ENCODE results near the gene SLX4.
"Not testable (repeated sequence)": the region's sequence is repeated elsewhere in the genome, so short reads cannot be mapped to it uniquely, and the experiment has no call there.

The SLX4 gene

DNA sequence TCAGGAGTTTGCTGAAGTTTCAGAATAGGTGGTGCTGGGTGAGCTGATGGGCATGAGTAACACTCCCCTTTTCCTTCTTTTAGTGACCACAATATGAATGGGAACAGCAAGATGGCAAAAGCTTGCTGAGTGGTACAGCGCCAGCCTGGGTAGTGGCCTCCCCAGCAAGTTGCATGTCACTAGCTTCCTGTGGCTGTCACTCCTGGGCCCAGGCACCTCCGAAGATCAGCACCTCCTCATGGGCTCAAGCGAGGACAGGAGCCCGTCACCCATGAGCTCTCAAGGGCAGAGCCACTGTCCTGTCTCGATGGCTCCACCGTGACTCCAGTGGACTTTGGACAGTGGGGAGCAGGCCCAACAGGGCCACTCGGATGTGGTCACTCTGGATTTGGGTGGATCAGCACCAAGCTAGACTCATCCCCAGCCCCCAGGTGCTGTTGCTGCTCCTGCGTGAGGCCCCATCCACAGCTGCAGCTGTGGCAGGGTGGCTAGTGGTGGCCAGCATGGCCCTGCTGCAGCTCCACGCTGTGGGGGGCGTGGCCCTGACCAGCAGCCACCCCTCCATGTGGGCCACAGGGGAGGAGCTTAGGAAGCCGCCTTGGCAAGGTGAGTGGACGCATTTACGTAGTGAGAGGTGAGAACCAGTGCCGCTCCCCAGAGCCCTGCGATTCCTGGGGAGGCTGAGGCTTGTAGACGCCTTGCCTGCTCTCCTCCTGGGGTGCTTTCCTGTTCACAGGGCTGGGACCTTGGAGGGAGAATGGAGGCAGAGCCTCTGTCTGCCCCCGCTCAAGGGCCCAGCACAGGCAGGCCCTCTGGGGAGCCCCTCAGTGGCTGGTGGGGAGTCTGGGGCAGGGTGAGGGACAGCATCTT, 29.5 kb upstream of the SLX4 start:
- no peak for DNase-seq (ENCODE audit: low read depth)

DNA sequence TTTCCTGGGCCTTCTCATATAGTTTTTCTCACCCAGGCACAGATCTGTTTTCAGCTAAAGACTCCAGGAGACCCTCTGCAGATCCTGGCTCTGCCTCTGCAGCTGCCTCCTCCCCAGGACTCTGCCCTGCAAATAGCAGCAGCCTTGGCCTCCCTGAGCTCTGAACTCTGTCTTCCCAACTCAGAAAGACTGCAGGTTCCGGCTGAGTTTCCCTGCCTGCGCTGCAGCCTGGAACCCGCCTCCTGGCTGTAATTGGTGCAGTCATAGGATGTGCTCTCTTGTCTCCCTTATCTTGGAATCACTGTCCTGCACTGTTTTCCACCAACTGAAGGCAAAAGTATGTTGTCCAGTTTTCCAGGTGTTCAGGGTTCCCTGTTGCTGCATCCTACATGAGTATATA, 28.8 kb upstream of the SLX4 start:
- no peak for DNase-seq (ENCODE audit: low read depth)

GRCh38 chr16:3638916-3639644, 27.7 kb upstream of the SLX4 start:
- DNase-seq (ENCODE audit: low read depth): no peak

- no peak for DNase-seq (ENCODE audit: low read depth)
Measured at GRCh38 chr16:3637371-3637923, 26.0 kb upstream of the SLX4 start.

DNA sequence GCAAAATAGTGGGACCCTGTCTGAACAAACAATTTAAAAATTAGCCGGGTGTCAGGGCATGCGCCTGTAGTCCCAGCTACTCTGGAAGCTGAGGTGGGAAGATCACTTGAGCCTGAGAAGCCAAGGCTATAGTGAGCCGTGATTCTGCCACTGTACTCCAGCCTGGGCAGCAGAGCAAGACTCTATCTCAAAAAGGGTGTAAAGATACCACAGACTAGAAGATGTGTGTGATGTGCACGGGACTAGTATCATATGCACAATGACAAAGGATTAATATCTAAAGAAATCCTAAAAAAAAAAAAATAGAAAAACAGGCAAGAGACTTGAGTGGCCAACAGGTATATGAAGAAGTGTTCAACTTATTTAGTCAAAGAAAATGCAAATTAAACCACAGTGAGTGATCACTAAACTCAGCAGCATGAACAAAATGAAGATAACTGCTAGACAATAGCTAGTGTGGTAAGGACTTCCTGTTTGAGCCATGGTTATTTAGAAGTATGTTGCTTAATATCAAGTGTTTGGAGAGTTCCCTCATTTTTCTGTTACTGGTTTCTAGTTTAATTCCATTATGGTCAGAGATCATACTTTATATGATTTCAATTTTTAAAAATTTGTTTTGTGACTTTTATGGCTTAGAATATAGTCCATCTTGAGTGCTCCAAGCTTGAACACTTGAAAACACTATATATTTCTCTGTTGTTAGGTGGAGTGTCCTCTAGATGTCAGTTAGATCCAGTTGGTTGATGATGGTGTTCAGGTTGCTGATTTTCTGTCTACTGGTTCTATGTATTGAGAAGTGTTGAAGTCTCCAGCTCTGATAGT, 14.7 kb upstream of the SLX4 start:
- DNase-seq (ENCODE audit: low read depth): no peak

DNA sequence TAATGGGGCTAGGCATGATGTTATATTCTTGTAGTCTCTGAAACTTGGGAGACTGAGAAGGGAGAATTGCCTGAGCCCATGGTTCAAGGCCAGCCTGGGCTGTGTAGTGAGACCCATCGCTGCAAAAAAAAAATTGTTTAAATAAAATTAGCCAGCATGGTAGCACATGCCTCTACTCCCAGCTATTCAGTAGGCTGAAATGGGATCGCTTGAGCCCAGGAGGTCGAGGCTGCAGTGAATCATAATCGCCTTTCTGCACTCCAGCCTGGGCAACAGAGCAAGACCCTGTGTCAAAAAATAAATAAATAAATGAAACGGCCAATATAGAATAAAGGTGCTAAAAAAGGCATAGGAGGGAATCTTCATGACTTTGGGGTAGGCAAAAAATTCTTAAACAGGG, 13.9 kb upstream of the SLX4 start:
- DNase-seq (ENCODE audit: low read depth): no peak

DNA sequence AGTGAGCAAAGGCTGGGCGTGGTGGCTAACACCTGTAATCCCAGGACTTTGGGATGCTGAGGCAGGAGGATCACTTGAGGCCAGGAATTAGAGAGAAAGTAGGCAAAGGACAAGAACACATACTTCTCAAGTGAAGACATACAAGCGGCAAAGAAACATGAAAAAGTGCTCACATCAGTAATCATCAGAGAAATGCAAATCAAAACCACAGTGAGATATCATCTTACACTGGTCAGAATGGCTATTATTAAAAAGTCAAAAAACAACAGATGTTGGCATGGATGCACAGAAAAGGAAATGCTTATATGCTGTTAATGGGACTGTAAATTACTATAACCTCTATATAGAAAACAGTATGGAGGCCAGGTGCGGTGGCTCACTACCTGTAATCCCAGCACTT, 12.2 kb upstream of the SLX4 start:
- DNase-seq (ENCODE audit: low read depth): no peak

GRCh38 chr16:3618769-3619141, 7.3 kb upstream of the SLX4 start:
- DNase-seq (ENCODE audit: low read depth): no peak

GRCh38 chr16:3612510-3613466, 1.4 kb upstream of the SLX4 start:
- DNase-seq (ENCODE audit: low read depth): no peak

DNA sequence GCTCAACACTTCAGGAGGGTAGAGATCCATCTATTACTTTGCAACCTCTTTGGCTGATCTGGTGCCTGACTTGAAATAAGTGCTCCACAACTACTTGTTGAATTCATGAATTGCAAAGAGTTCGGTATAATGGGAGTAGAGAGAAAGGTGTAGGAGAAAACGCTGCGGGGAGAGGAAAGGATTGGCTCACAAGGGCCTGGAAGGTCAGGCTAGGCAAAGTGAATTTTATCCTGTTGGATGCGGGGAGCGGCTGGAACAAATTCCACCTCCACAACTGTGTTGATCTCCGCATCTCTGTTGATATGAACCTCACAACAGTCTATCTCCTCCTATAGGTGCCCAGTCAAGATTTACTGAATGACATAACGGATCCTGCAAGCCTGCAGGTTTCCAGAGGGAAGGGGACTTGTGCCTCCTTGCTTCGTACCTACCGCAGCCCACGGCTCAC, 684 bp downstream of the SLX4 start:
- no peak for DNase-seq (ENCODE audit: low read depth)

GRCh38 chr16:3609895-3610697, 1.3 kb downstream of the SLX4 start:
- no peak for DNase-seq (ENCODE audit: low read depth)

GRCh38 chr16:3608976-3609375, 2.4 kb downstream of the SLX4 start:
- not testable (repeated sequence) for DNase-seq (ENCODE audit: low read depth)

- DNase-seq (ENCODE audit: low read depth): no peak
Measured at GRCh38 chr16:3608069-3608468, 3.3 kb downstream of the SLX4 start.

DNA sequence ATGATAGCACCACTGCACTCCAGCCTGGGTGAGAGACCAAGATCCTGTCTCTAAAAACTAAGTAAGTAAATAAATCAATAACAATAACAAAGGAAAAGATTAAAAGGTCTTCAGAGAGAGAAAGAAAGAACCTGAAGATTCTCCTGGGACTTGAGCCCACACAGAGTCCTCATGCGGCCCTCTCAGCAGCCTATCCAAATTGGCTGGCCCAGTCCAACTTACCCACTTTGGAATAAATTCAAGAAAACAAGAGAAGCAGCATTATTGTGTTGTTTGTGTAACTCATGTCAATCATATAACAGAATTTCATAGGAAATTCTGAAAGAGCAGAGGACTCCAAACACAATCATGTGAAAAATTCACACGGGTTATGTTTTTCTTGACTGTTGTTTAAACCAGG, 3.8 kb downstream of the SLX4 start:
- no peak for DNase-seq (ENCODE audit: low read depth)

DNA sequence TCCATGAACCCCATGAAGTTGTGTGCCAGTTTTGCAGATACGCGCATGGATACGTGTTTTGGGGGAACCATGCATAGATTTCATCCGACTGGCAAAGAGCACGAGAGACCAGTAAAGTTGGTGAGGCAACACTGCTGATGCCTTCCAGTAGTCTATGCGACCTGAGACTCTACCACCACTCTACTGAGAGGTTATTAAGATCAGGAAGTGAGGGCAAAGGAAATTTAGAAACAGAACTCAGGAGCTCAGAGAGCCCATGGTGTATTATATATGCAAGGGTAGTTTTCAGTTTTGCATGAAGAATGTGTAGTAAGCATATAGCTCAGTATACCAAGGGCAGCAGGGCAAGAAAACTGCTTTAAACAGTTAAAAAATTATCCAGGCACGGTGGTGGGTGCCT, 4.2 kb downstream of the SLX4 start:
- DNase-seq (ENCODE audit: low read depth): no peak

- DNase-seq (ENCODE audit: low read depth): no peak
Measured at GRCh38 chr16:3606441-3606840, 5.0 kb downstream of the SLX4 start.

- DNase-seq (ENCODE audit: low read depth): no peak
Measured at GRCh38 chr16:3602320-3602653, 9.1 kb downstream of the SLX4 start.

DNA sequence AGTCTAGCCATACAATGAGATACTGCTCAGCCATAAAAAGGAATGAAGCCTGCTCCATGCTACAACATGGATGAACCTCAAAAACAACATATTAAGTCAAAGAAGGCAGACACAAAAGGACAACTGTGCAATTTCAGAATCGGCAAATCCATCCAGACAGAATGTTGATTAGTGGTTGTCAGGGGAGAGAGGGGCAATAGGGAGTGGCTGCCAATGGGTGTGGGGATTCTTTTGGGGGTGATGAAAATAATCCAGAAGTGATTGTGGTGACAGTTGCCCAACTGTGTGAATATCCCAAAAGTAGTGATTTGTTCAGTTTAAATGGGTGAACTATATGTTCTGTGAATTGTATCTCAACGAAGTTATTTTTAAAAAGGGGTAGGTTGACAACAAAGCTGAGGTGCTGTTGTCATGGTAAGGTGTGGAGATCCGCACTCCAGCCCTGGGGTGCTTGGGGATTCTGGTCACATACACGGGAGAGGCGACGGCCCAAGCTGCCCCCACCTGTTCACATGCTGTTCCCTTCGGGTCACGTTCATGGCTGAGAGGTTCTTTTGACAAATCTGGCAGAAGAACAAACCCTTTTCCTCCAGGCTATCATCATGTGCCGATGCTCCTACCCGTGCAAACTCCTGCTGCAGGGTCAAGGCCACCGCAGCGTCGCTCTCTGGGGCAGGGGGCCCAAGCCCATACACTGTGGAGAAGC, 9.6 kb downstream of the SLX4 start:
- DNase-seq (ENCODE audit: low read depth): no peak

- no peak for DNase-seq (ENCODE audit: low read depth)
Measured at GRCh38 chr16:3599922-3600321, 11.5 kb downstream of the SLX4 start.

- no peak for DNase-seq (ENCODE audit: low read depth)
Measured at GRCh38 chr16:3599121-3599520, 12.3 kb downstream of the SLX4 start.

Measured in HS-5 (cell line).